ENCODE measurements around the gene TREX2.

GRCh38 chrX:153434801-153435200 is 11.1 kb downstream of the TREX2 start:
- TF ChIP-seq POLR2A (IDR thresholded peaks at IDR 0.05) (no peak), CTCF (IDR thresholded peaks at IDR 0.05) (no peak)
